T1000 (cell line): ENCODE measurements around the gene CDKL4.
"Not testable (repeated sequence)": the region's sequence is repeated elsewhere in the genome, so short reads cannot be mapped to it uniquely, and the experiment has no call there.

Source experiments
- DNase-seq: peaks from one replicate; lab custom pipeline; 2025; ENCODE audit warnings: mixed read lengths; lab: John Stamatoyannopoulos, UW

CDKL4 gene

DNA sequence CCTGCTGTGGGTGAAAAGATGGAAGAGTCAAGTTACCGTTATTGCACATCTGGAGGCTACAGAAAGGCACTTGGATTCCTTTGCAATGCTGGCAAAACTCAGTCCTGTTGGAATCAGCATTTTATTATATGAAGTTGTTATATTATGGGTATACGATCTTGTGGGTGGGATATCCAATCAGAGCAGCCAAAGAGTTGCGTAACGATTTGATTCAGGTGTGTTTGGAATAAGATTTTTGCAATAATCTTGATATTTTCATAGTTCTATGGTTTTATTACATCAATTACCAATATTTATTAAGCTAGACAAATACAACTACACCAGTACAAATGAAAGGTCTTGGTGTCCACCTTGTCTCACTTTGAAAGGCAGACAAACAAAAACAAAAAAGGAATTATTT, 65.0 kb downstream of the CDKL4 start:
- DNase-seq, result no peak

DNA sequence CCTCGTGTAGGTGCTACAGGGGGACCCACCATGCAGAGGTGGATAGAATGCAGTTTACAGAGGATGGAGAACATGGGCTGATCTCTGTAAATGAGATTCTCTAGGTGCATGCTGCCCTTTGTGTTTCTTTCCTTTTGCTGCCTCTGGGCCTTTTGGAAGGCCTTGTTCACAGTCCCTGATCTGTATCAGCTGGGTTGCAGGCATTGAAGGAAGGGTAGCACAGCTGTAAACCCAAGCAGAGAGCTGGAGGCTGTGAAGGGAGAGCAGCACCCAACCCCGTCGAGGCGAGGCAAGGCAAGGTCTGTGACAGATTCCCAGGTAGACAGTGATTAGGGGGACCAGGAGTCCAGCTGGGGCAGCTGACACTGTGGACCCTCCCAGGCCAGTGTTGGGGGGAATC, 66.8 kb downstream of the CDKL4 start:
- DNase-seq, result no peak

DNA sequence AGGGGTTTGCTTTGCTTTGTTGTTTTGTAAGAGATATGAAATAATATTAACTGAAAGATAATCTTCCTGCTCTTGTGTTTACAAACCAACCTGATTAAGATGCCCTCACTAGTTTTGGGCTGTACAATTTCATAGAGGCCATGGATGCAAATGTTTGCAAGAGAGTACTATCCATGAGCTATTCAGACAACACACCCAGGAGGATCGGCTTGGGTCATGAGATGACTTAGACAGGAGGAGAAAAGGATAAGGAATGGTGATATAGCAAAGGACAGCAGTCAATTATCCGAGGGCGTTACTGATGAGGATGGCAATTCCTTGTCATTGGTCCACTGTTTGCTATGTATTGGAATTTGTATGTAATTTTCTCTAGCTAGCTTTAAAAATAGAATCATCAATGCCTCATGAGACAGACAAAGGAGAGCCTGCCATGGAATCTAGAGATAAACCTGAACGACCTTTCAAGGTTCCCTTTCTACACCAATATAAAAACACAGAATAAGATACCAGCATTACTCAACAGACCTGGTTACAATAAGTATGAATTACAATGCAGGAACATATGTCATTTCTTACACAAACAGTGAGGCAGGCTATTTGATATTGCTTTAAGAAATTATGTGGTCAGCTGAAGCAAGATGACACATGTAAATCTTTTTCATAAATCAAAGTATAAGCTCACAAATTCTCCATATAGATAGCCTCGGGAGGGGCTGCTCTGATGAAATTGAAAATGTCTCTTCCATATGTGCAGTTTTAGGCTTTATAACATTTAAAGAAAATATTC, 68.6 kb downstream of the CDKL4 start:
- no peak for DNase-seq

DNA sequence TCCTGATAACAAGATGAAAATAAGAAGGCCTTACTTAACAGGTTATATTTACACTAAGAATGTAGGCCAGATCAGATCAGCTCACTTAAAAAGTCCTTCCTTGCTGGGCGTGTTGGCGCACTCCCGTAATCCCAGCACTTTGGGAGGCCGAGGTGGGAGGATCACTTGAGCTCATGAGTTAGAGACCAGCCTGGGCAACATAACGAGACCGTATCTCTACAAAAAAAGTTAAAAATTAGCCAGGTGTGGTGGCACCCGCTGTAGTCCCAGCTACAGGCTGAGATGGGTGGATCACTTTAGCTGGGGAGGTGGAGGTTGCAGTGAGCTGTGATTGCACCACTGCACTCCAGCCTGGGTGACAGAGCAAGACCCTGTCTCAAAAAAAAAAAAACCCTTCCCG, 69.7 kb downstream of the CDKL4 start:
- DNase-seq, result no peak

- DNase-seq, result not testable (repeated sequence)
Measured at GRCh38 chr2:39172047-39172706, 71.6 kb downstream of the CDKL4 start.

DNA sequence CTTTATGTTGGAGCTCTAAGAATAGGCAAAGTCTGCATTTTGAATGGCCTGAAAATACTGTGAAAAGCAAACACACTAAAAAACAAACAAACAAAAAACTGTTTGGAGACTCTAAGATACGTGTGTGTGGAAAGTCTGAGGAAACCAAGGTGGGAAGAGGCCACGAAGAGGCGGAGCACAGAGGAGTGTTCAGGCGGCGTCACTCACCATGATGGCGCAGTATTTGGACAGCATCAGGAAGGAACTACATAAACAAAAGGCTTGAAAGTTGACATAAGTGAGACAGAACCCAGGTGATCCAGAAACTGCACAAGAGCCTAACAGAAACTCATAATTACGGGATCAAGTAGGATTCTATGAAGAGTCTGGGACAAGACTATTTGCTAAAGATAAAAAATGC, 72.1 kb downstream of the CDKL4 start:
- no peak for DNase-seq

GRCh38 chr2:39164089-39164488, 79.7 kb downstream of the CDKL4 start:
- DNase-seq, result no peak

DNA sequence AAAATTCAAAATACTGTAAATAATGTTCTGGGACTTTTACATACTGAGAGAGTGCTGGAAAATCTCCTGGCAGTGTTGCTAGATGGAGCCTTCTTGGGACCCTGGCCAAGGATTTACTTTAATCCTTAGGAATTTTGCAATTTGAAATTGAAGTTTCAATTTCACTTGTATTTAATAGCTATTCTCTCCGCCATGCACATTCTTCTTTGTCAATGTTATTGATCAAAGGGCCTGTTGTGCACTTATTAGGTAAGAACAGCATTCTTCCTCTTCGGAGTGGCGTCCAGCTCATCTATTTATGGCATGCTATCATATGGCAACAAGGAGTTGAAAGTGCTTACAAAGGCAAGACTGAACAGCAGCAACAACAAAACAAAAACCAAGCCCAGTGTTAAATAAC, 82.8 kb downstream of the CDKL4 start:
- DNase-seq, result no peak

DNA sequence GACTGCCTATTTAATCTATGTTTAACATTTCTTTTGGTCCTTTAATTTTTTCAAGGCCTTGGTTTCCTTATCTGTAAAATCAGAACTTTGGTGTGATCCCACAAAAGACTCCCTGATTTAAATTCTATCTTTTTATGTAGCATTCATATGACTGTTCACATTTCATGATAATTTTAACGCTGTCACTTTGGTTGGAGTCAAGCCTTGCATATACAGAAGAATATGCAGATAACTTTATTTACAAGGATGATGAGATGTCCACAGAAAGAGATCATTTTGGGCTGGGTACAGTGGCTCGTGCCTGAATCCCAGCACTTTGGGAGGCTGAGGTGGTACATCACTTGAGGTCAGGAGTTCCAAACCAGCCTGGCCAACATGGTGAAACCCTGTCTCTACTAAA, 84.5 kb downstream of the CDKL4 start:
- no peak for DNase-seq

- DNase-seq, result peak; percentile 4
Measured at GRCh38 chr2:39158351-39158750, 85.4 kb downstream of the CDKL4 start.

GRCh38 chr2:39156846-39157245, 86.9 kb downstream of the CDKL4 start:
- no peak for DNase-seq

GRCh38 chr2:39156107-39156506, 87.7 kb downstream of the CDKL4 start:
- DNase-seq, result no peak

GRCh38 chr2:39155573-39155972, 88.2 kb downstream of the CDKL4 start:
- DNase-seq, result not testable (repeated sequence)

GRCh38 chr2:39154944-39155343, 88.8 kb downstream of the CDKL4 start:
- DNase-seq, result no peak

- no peak for DNase-seq
Measured at GRCh38 chr2:39153312-39153711, 90.5 kb downstream of the CDKL4 start.

GRCh38 chr2:39152504-39152903, 91.3 kb downstream of the CDKL4 start:
- no peak for DNase-seq

DNA sequence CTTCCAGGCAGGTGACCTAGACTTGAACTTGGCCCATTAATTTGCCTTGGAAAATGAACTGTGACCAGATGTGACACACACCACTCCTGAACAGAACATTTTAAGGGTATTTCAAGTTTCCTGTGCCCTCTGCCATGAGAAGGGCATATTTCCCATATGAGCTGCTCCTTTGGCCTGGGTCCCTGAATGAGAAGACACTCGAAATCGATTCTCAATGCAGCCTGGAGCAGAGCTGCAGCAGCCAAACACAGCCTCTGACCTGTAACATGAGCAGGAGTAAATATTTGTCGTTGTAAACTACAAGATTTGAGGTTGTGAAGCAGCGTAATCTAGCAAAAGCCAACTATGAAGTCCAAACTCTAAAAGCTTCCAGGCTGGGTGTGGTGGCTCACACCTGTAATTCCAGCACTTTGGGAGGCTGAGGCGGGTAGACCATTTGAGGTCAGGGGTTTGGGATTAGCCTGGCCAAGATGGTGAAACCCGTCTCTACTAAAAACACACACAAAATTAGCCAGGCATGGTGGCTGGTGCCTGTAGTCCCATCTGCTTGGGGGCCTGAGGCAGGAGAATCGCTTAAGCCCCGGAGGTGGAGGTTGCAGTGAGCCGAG, 92.8 kb downstream of the CDKL4 start:
- DNase-seq, result no peak

- no peak for DNase-seq
Measured at GRCh38 chr2:39150102-39150562, 93.6 kb downstream of the CDKL4 start.

- no peak for DNase-seq
Measured at GRCh38 chr2:39146630-39147029, 97.1 kb downstream of the CDKL4 start.

DNA sequence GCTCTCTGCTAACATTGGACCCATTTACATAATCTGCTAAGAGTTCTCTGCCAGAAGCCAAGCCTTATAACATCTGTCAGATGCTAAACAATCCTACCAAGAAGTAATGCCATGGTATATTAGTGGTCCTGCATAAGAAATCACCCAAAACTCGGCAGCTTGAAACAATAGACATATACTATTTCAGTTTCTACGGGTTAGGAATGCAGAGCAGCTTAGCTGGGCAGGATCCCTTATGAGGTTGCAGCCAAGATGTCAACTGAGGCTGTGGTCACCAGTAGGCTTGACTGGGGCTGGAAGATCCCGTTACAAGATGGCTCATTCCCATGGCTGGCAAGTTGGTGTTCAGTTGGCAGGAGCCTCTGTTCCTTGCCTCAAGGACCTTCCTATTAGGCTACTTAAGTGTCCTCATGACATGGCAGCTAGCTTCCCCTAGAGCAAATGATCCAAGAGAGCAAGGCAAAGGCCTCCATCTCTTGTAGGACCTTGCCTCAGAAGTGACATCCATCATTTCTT, 97.8 kb downstream of the CDKL4 start:
- no peak for DNase-seq

DNA sequence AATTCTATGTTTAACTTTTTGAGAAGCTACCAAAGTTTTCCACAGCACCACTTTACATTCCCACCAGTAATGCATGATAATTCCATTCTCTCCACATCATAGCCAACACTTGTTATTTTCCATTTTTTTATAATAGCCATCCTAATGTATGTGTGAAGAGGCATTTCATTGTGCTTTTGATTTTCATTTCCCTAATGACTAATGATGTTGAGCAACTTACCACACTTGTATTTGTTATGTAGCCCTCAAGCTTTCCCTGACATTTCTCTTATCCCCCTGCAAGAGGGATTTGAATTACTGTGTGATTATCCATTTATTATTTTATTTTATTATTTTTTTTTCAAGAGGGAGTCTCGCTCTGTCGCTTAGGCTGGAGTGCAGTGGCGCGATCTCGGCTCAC, 99.4 kb downstream of the CDKL4 start:
- DNase-seq, result no peak

DNA sequence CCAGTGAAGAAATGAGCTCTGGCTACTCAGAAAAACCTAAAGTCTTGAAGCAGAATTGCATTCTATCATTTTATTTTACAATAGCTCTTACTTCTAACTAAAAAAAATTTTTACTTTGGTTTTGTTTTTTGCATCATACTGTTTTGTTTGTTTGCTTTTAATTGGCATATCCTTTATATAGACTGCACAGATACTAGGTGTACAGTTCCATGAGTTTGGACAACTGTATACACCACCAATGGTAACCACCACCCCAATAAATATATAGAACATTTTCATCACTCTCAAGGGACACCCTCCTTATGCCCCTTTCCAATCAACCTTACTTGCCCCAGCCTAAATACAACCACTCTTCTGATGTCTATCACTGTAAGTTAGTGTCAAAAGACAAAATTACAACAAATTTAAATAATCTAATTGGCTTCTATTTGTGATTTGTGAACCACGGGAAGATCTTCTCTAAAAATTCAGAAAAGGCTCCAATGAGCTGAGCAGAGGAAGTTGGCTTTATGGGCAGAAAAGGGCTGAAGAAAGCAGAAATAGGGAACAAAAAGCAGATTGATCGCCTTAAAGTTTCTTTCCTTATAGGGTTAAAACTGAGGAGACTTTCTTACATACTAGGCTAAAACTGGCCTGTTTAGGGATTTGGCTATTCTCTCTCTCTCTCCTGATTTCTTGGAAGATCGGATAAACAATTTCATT, 100.7 kb downstream of the CDKL4 start:
- no peak for DNase-seq
